Lower leg skin (tissue), 3 donors: ENCODE data around the gene POTEI.
"Not testable (repeated sequence)": the region's sequence is repeated elsewhere in the genome, so short reads cannot be mapped to it uniquely, and the experiment has no call there.

Source experiments
- POLR2A ChIP-seq, 2 donors: fragments of 450-650 bp; IDR thresholded peaks; one replicate each; pipeline ENCODE4 v1.6.1; 2016 to 2017; ENCODE audit warnings: antibody characterized with exemption in 2 of 2, mild to moderate bottlenecking in 1 of 2, moderate library complexity in 1 of 2
- TF ChIP-seq, protein P1 (sequence below), 3 donors: fragments of 450-650 bp; IDR thresholded peaks; one replicate each; pipeline ENCODE4 v1.5.1; 2016; ENCODE audit warnings: antibody characterized with exemption in 3 of 3, mild to moderate bottlenecking in 3 of 3, moderate library complexity in 2 of 3

DNA sequence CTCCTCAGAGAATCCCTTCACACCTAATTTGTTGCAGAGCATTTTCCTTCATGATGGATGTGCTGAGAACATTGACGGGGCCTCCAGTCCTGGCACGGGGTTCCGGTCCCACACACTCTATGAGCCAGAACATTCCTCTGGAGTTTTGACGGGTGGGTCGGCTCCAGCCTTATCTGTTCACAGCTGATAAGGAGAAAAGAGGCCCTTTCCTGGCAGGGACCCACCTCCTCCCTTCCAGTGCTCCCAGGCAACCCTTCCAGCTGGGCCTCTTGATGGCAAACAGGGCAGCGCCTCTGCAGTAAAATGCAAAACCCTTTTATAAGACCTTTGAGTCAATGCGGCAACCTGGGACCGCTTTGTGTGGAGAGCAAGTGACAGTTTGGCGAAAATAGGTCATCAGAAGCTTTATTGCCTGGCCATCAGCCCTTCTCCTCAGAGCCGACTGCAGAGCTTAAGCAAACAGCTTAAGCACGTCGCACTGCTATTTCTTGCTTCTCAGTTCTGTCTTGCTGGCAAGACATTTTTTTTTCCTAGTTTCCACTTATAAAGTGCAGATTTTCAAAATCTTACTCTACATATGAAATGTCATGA lies 9.5 kb upstream of the POTEI start:
- TF ChIP-seq POLR2A (IDR thresholded peaks at IDR 0.05): not testable (repeated sequence)
- TF ChIP-seq, protein P1, sequence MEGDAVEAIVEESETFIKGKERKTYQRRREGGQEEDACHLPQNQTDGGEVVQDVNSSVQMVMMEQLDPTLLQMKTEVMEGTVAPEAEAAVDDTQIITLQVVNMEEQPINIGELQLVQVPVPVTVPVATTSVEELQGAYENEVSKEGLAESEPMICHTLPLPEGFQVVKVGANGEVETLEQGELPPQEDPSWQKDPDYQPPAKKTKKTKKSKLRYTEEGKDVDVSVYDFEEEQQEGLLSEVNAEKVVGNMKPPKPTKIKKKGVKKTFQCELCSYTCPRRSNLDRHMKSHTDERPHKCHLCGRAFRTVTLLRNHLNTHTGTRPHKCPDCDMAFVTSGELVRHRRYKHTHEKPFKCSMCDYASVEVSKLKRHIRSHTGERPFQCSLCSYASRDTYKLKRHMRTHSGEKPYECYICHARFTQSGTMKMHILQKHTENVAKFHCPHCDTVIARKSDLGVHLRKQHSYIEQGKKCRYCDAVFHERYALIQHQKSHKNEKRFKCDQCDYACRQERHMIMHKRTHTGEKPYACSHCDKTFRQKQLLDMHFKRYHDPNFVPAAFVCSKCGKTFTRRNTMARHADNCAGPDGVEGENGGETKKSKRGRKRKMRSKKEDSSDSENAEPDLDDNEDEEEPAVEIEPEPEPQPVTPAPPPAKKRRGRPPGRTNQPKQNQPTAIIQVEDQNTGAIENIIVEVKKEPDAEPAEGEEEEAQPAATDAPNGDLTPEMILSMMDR (IDR thresholded peaks at IDR 0.05): not testable (repeated sequence)
